ENCODE measurements around the gene TLNRD1. TPM values are rescaled to one million over a fixed set of nuclear protein-coding genes. Genes with fewer than 3 reads are reported as not detected.

The TLNRD1 gene
- total RNA-seq, 4 donors from 2014 or later = 17.0 to 31.9 (median 25.9) TPM

- no peak overlapping the region for H3K27ac ChIP-seq
- 55% methylated on average over 2 of the region's 3 CpGs; no CpG with 5 or more reads in 1 of the 2 donors for WGBS, 2 donors (ENCODE audit: low coverage in 1 of 2)
- ATAC-seq = peak; percentile 43
Observed at GRCh38 chr15:80967451-80967850, 33.3 kb upstream of the TLNRD1 start.

GRCh38 chr15:80967991-80968510 lies 32.7 kb upstream of the TLNRD1 start:
- no peaks in the 10 kb centered on the region for H3K9me3 ChIP-seq
- 92% methylated on average over 2 of the region's 4 CpGs; no CpG with 5 or more reads in 1 of the 2 donors for WGBS, 2 donors (ENCODE audit: low coverage in 1 of 2)
- peaks cover 0 to 38% of the 10 kb centered on the region in 2 donors for H3K36me3 ChIP-seq
- no peaks in the 10 kb centered on the region for H3K27me3 ChIP-seq
- H3K27ac ChIP-seq = no peak overlapping the region
- H3K4me1 ChIP-seq = peaks cover 0 to 8% (median 0%) of the 10 kb centered on the region in 3 donors
- no peak for ATAC-seq
- TF ChIP-seq POLR2A (IDR thresholded peaks at IDR 0.05) = no peak
- no peak for TF ChIP-seq POLR2AphosphoS5 (IDR thresholded peaks at IDR 0.05)
- no peak for TF ChIP-seq EP300 (IDR thresholded peaks at IDR 0.05)
- TF ChIP-seq CTCF (IDR thresholded peaks at IDR 0.05) = no peak
- H3K4me3 ChIP-seq = no peak overlapping the region

More at GRCh38 chr15:80967451-80967850, 33.3 kb upstream of the TLNRD1 start:
- TF ChIP-seq POLR2A (IDR thresholded peaks at IDR 0.05) (no peak), POLR2AphosphoS5 (IDR thresholded peaks at IDR 0.05) (no peak), EP300 (IDR thresholded peaks at IDR 0.05) (no peak)
- H3K4me3 ChIP-seq = no peak overlapping the region
- no peaks in the 10 kb centered on the region for H3K27me3 ChIP-seq
- peaks cover 0 to 32% of the 10 kb centered on the region in 2 donors for H3K36me3 ChIP-seq
- no peaks in the 10 kb centered on the region for H3K9me3 ChIP-seq
- H3K4me1 ChIP-seq = peaks cover 0 to 8% (median 0%) of the 10 kb centered on the region in 3 donors

- H3K9me3 ChIP-seq = no peaks in the 10 kb centered on the region
- H3K4me1 ChIP-seq = peaks cover 0 to 18% (median 0%) of the 10 kb centered on the region in 3 donors
- no peak overlapping the region for H3K27ac ChIP-seq
- no CpG with 5 or more reads among the region's 7 CpGs for WGBS, 2 donors (ENCODE audit: low coverage in 1 of 2)
- H3K36me3 ChIP-seq = peaks cover 0 to 43% of the 10 kb centered on the region in 2 donors
- TF ChIP-seq EP300 (IDR thresholded peaks at IDR 0.05) = no peak
- TF ChIP-seq CTCF (IDR thresholded peaks at IDR 0.05) = no peak
- TF ChIP-seq POLR2A (IDR thresholded peaks at IDR 0.05) = no peak
- no peak for TF ChIP-seq POLR2AphosphoS5 (IDR thresholded peaks at IDR 0.05)
- H3K4me3 ChIP-seq = no peak overlapping the region
- no peaks in the 10 kb centered on the region for H3K27me3 ChIP-seq
- no peak for ATAC-seq
Observed at GRCh38 chr15:80969316-80969715, 31.4 kb upstream of the TLNRD1 start.

- peaks cover 0 to 18% (median 0%) of the 10 kb centered on the region in 3 donors for H3K4me1 ChIP-seq
- H3K9me3 ChIP-seq = no peaks in the 10 kb centered on the region
- no peak overlapping the region for H3K27ac ChIP-seq
- ATAC-seq = peak; percentile 25
- WGBS, 2 donors (ENCODE audit: low coverage in 1 of 2) = 21 to 48% methylated on average over 6 to 12 of the region's 12 CpGs
- peaks cover 0 to 43% of the 10 kb centered on the region in 2 donors for H3K36me3 ChIP-seq
- H3K27me3 ChIP-seq = no peaks in the 10 kb centered on the region
- no peak overlapping the region for H3K4me3 ChIP-seq
- TF ChIP-seq POLR2A (IDR thresholded peaks at IDR 0.05) = no peak
- no peak for TF ChIP-seq POLR2AphosphoS5 (IDR thresholded peaks at IDR 0.05)
- peak; percentile 80 to 94 (median 84) for TF ChIP-seq CTCF (IDR thresholded peaks at IDR 0.05)
Observed at GRCh38 chr15:80970018-80970657, 30.6 kb upstream of the TLNRD1 start.

GRCh38 chr15:80970658-80971057 lies 30.1 kb upstream of the TLNRD1 start:
- Histone ChIP-seq H3K27me3 (no peaks in the 10 kb centered on the region), H3K27ac (no peak overlapping the region), H3K36me3 (peaks cover 0 to 43% of the 10 kb centered on the region in 2 donors), H3K4me3 (no peak overlapping the region), H3K9me3 (no peaks in the 10 kb centered on the region), H3K4me1 (peaks cover 0 to 18% (median 0%) of the 10 kb centered on the region in 3 donors)
- no peak for ATAC-seq
- 70 to 90% methylated on average over 2 to 3 of the region's 3 CpGs for WGBS, 2 donors (ENCODE audit: low coverage in 1 of 2)
- no peak for TF ChIP-seq CTCF (IDR thresholded peaks at IDR 0.05)
- TF ChIP-seq EP300 (IDR thresholded peaks at IDR 0.05) = no peak
- TF ChIP-seq POLR2AphosphoS5 (IDR thresholded peaks at IDR 0.05) = no peak
- TF ChIP-seq POLR2A (IDR thresholded peaks at IDR 0.05) = no peak

Measured in gastroesophageal sphincter (tissue), 4 donors.